DMS53 treated with DMSO at 0.1 percent for 48 hours (cell line): ENCODE measurements around the gene USP6NL.
A peak's percentile ranks its signal among the peaks of the same experiment; 100 is the strongest.

Experiments used
- DNase-seq: peaks from one replicate; lab custom pipeline; 2025; ENCODE audit not compliant: unreplicated experiment; lab: John Stamatoyannopoulos, UW

The USP6NL gene

DNA sequence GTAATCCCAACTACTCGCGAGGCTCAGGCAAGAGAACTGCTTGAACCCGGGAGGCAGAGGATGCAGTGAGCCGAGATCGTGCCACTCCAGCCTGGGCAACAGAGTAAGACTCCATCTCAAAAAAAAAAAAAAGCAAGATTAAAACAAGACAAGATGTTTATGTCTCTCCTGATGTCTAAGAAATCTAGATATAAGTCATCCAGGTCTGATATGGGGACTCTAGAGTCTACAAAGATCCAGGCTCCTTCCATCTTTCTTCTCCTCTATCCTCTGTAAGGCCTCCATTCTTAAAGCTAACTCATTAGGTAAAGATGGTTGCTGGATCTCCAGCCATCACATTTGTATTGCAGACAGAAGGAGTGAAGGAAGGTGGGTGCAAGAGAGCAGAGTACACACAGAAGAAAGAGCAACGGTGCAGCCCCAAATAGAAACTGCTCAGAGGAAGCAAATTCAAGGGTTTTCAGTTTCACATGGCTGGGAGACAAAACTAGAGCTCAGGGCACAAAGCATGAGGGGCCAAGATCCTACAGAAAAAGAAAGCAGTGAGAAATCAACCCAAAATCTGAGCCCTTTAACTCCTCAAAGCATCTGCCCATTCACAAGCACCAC is 57.6 kb downstream of the USP6NL start:
- no peak for DNase-seq

GRCh38 chr10:11551916-11552602 is 59.4 kb downstream of the USP6NL start:
- peak; percentile 64 for DNase-seq

DNA sequence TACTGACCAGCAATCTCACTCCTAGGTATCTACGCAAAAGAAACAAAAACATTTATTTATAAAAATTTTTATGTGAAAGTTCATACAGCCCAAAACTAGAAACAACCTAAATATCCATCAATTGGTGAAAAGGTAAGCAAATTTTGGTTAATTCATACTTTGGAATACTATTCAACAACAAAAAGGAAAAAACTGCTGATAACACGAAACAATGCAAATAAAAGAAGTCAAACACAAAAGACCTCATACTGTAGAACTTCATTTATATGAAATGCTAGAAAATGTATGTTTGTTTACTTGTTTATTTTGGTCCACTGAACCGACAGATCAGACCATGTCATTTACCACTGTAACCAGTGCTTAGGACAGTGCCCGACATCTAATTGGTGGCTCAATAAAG is 60.3 kb downstream of the USP6NL start:
- no peak for DNase-seq

GRCh38 chr10:11548768-11549099 is 62.7 kb downstream of the USP6NL start:
- no peak for DNase-seq

- no peak for DNase-seq
These were observed 63.2 kb downstream of the USP6NL start for GRCh38 chr10:11548065-11548767.

DNA sequence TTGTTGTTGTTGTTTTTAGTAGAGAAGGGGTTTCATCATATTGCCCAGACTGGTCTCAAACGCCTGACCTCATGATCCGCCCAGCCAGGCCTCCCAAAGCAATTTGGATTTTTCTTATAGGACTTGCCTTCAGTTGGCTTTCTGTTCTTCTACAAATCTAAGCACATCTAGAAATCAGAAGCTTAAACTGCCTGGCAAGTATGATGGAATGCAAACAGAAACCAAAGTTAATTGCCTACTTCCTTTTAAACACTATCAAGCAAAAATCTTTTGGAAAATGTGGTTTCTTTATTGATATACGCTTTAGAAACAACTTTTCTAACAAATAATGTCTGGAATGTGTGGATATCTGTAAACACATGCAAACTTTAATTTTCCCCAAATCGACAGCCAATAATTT is 64.9 kb downstream of the USP6NL start:
- no peak for DNase-seq

DNA sequence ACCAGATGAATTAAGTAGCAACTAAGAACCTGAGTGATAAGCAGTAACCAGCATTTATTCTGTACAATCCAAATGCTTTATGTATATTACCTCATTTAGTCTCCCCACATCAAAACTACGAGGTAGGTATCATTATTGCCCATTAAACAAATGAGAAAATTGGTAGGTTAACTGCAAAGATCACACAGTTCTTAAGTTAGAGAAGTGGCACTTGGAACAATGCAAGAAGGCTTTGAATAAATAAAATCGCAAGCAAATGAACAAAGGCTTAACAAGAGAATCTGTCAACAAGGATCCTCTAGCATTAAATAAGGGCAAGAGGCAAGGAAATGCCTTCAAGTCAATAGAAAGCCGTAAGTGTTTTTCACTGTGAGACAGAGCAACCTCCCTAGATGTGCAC is 70.2 kb downstream of the USP6NL start:
- DNase-seq: no peak

GRCh38 chr10:11539191-11539868 is 72.1 kb downstream of the USP6NL start:
- peak; percentile 63 for DNase-seq

DNA sequence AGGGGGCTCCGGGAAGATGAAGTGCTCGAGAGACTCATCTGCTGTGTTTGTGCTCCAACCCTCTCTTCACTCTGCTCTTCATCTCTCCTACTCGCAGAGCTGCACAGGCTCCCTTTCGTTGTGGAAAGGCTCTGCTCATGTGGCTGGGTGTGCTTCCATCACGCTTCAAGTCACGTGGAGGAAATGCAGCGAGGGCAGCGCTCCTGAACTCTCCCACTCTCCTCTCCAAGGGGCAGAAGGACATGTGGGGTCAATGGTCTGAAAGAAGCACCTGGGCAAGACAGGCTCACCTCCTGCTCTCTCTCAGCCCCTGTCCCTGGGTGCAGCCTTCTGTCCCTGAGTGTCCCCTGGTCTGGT is 72.6 kb downstream of the USP6NL start:
- DNase-seq: no peak

DNA sequence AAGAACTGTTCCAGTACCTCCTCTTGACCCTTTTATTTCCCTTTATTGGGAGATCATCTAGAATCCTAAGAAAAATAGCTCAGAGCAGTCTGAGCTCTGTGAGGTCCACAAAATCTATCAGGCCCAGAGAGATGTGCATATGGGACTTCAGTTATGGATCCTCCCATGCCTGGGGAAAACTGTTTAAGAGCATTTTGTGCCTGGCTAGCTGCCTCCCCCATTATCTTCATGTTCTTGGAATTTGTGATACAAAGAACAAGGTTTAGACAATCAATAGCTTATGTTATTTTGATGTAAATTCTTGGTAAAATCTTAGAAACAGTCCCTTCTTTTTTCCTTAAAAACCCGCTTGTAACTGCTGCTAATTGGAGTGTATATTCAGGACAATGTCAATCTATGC is 75.2 kb downstream of the USP6NL start:
- DNase-seq: no peak

- no peak for DNase-seq
These were observed 76.0 kb downstream of the USP6NL start for GRCh38 chr10:11535346-11535959.

GRCh38 chr10:11533328-11533781 is 78.1 kb downstream of the USP6NL start:
- DNase-seq: no peak

- DNase-seq: no peak
These were observed 79.1 kb downstream of the USP6NL start for GRCh38 chr10:11532306-11532705.

DNA sequence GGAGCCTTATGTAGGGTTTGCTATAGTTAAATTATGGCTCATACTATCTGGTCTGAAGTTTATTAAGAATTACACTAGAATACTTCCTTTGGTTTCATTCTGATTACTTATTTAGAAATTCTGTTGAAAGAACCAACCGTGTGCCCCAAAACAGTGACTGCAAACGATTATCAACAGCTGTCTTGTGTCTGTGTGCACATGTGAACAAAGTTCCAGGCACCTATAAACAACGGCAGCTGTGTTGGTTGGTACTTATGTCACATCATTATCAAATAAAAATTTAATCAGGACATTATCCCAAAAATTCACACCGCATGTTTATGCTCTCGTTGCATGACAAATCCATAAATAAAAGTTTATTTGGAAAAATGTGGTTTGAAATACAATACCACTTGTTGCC is 80.6 kb downstream of the USP6NL start:
- no peak for DNase-seq

- DNase-seq: no peak
These were observed 82.1 kb downstream of the USP6NL start for GRCh38 chr10:11529276-11529903.

- no peak for DNase-seq
These were observed 83.2 kb downstream of the USP6NL start for GRCh38 chr10:11528286-11528685.

GRCh38 chr10:11527691-11528255 is 83.7 kb downstream of the USP6NL start:
- DNase-seq: no peak

- DNase-seq: no peak
These were observed 84.4 kb downstream of the USP6NL start for GRCh38 chr10:11527068-11527467.

GRCh38 chr10:11525503-11525902 is 85.9 kb downstream of the USP6NL start:
- no peak for DNase-seq

DNA sequence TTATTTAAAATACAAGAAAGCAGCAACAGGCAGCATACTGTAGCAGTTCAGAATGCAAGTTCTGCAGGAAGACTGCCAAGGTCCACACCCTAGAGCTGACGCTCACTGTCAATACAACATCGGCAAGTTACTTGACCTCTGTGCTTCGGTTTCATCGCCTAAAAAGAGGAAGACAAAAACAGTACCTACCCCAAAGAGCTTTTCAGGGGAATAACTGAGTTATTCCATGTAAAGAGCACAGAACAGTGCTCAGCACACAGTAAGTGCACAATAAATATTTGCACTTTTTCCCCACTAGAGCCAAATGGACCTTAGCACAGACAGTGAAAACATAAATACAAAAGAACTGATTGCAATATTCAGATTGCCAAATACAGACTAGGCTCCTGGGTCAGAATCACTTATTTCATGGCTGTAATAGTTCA is 88.6 kb downstream of the USP6NL start:
- DNase-seq: no peak

GRCh38 chr10:11521860-11522259 is 89.6 kb downstream of the USP6NL start:
- no peak for DNase-seq
